Astrocyte of the spinal cord (primary cell): Measurements from ENCODE around the gene NAT8L.

Source experiments
- DNase-seq: peaks from one replicate; pipeline ENCODE4 v3.0.0; 2011; ENCODE audit warnings: low read depth, low spot score
- H3K4me3 ChIP-seq: 2 replicates; pipeline ENCODE4 v1.5.1; 2011; ENCODE audit warnings: low read depth, mild to moderate bottlenecking, low read length, moderate library complexity
- in situ Hi-C: cut with HindIII; loops from 2 replicates; pipeline ENCODE4 v1.10.0; 2017; ENCODE audit warnings: low sequenced_read_pairs
- TF ChIP-seq, protein P1 (sequence below): IDR thresholded peaks from 2 replicates; pipeline ENCODE4 v1.5.1; 2012; ENCODE audit warnings: low read depth, mild to moderate bottlenecking, low read length, inconsistent platforms

NAT8L gene

DNA sequence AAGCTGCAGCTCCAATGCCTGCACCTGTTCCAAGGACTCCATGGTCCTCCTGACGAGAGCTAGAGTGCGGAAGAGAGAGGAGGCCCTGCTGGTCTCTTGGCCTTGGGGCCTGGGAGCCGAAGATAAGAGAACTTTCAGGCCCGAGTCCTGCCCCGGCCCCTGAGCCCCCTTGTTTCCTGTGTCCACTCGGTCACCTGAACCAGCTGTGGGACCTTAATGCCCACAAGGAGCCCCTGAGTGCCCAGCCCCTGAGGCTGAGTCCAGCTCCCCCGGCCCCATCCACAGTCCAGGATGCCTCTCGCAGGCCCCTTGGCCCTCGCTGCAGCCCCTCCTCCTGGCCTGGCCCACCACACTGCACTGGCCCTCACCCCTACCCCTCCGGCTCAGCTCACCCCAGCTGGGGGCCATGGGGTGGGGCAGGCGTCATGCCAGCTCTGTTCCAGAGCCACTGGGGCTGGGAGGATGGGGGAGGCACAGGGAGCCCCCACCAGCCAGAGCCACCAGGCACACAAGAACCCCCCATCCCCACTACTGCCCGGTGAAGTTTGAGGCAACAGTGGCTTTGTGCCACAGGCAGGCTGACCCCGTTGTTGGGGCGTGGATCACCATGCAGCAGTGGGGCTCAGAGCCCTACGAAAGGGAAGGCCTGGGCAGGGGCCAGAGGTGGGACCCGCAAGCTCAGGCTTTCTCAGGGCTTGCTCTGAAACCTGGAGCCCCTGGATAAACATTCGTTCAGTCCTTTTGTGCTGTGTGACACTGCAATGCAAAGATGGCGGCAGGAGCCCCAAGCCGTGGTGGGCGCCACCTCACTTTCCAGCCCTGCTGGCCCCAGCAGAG is 14.1 kb downstream of the NAT8L start:
- TF ChIP-seq, protein P1, sequence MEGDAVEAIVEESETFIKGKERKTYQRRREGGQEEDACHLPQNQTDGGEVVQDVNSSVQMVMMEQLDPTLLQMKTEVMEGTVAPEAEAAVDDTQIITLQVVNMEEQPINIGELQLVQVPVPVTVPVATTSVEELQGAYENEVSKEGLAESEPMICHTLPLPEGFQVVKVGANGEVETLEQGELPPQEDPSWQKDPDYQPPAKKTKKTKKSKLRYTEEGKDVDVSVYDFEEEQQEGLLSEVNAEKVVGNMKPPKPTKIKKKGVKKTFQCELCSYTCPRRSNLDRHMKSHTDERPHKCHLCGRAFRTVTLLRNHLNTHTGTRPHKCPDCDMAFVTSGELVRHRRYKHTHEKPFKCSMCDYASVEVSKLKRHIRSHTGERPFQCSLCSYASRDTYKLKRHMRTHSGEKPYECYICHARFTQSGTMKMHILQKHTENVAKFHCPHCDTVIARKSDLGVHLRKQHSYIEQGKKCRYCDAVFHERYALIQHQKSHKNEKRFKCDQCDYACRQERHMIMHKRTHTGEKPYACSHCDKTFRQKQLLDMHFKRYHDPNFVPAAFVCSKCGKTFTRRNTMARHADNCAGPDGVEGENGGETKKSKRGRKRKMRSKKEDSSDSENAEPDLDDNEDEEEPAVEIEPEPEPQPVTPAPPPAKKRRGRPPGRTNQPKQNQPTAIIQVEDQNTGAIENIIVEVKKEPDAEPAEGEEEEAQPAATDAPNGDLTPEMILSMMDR: no peak
- in situ Hi-C loops: no loop called here
- no peak for DNase-seq
- no peak overlapping the region for H3K4me3 ChIP-seq

DNA sequence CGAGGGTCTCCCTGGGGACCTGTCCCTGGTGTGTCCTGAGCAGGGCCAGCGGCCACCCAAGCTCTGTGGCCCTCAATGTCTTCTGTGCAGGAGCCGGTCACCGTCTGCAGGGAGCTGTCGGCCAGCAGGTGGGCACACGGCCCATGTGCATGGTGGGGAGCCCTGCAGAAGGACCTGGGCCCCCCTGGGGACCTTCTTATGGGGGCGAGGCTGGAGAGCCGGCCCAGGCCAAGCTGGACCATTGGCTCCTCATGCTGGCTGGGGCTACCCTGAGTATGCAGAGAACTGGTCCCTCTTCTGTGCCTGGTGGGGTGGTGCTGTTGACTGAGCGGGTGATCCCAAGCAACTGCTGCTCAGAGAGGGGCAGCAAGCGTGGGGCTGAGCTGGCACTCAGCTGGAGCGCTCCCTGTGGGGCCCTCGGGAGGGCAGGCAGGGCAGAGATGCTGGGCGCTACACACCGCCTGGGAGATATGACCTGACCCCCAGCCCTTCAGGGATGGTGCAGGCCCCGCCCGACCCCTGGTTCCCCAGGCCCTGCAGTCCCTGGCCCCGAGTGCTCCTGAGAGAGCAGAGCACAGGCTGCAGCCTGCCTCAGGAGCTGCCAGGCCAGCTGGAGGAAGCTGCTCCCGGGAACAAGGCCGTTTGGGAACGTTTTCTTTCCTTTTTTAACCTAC is 14.8 kb downstream of the NAT8L start:
- TF ChIP-seq, protein P1: no peak
- in situ Hi-C loops: no loop called here
- H3K4me3 ChIP-seq: no peak overlapping the region
- DNase-seq: no peak

DNA sequence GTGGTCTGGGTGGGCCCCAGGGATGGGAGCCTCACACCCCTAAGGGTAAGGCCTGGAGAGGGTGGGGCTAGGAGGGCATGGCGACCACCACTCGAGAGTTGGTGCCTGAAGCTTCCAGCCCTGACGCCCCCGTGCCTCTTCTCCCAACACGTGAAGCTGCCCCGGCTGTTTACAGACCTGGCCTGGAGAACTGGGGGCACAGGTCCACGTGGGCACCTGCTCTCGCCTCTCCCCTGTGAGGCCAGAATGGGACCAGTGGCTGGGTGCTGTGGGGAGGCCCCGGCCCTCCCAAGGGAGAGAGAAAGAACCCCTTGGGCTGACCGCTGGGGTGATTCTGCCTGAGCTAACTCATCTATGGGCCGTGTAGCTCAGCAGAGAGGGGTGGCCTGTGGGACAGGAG is 15.5 kb downstream of the NAT8L start:
- no peak for DNase-seq
- in situ Hi-C loops: no loop called here
- TF ChIP-seq, protein P1: no peak
- H3K4me3 ChIP-seq: no peak overlapping the region

DNA sequence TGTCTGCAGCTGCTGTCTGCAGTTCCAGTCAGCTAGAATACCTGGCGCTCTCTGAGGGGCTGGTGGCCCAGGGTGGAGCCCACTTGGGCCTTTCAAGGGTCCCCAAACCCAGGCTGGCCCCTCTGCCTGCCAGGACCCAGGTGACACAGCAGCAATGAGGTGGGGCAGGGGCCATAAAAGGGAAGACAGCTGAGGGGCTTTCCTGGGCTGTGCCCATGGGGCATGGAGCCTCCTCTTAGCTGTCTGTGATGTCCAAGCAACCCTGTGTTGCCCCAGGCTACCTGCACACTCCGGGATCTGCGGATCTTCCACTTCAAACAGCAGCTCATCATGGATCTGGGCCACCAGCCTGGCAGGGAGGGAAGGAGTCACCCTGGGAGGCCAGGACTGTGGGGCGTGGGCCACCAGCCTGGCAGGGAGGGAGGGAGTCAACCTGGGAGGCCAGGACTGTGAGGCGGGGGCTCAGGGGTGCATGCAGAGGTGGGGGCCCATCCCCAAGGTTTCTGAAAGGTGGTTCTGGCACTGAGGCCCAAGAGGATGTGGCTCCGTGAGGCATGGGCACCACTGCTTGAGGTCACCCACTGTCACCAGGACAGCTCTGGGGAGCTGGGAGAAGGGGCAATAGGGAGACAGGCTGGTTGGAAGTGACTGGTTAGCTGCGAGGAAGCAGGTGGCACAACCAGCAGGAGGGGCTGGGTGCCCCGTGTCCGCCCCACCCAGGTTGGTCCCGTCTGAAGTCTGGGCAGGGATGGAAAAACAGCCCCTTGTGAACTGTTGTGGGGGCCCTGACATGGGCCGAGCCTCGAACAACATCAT is 16.3 kb downstream of the NAT8L start:
- DNase-seq: no peak
- H3K4me3 ChIP-seq: no peak overlapping the region
- in situ Hi-C loops: no loop called here
- TF ChIP-seq, protein P1: no peak

DNA sequence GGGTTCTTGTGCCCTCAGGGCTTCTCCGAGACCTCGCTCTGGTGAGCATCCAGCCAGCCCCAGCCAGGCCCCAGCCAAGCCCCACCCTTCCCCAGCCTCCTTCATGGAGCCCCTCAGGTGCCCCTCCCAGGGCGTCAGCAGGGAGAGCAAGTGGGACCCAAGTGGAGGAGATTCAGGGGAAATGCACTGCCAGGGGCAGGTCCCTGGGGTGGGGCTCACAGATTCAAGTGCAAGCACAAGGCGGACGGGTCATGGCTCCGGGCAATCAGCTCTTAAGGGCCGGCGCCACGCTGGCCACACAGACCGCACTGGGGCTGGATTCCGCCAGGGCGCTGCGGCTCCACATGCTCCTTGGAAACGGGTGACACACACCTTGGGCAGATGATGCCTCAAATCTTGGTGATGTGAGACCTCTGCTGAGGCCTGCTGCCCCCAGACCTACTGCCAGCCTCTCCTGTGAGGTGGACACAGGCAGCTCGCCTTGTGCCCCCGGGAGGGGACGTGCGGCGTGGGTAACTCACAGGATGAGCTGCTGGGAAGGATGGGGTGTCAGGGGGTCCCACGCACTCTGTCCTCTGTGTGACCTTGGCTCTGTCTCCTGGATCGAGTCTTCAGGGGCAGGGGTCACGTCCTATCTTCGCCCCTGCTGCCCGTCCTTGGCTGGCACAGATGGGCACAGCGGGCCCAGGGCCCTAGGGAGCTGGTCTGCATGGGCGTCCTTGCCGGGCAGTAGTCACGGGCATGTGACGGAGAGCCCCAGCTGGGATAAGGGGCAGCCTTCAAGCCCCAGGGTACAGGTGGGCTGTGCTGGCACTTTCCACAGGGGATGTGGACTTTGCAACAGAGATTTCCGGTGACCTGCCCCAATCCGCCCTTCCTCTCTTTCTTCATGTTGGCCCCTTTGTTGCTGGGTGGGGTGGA is 17.1 kb downstream of the NAT8L start:
- DNase-seq: no peak
- TF ChIP-seq, protein P1: no peak
- in situ Hi-C loops: no loop called here
- no peak overlapping the region for H3K4me3 ChIP-seq
